A549 (cell line): ENCODE measurements around the gene MEIKIN.

Experiments
- BHLHE40 ChIP-seq: IDR thresholded peaks from 2 replicates; pipeline ENCODE4 v1.6.1; 2012; ENCODE audit warnings: low read depth, low read length, inconsistent platforms
- EP300 ChIP-seq, 2 experiments: fragments of >200 bp; sonication (Bioruptor Twin); formaldehyde crosslinking; IDR thresholded peaks; 2 replicates in 1 of 2; 3 replicates in 1 of 2; pipeline ENCODE4 v1.6.1; 2016 to 2017
- JUNB ChIP-seq: fragments of >200 bp; sonication (Bioruptor Twin); formaldehyde crosslinking; IDR thresholded peaks from 2 replicates; pipeline ENCODE4 v1.6.1; 2016
- KDM5A ChIP-seq: fragments of 200-600 bp; sonication (generic); IDR thresholded peaks from 2 replicates; pipeline ENCODE4 v1.6.1; 2016; ENCODE audit warnings: antibody characterized with exemption, mild to moderate bottlenecking
- MAFK ChIP-seq: fragments of 450-650 bp; IDR thresholded peaks from 2 replicates; pipeline ENCODE4 v1.6.1; 2014; ENCODE audit not compliant: partially characterized antibody
- POLR2A ChIP-seq: IDR thresholded peaks from 2 replicates; pipeline ENCODE4 v1.6.1; 2012; ENCODE audit warnings: mild to moderate bottlenecking, low read length
- POLR2AphosphoS2 ChIP-seq: conservative IDR thresholded peaks from 2 replicates; pipeline ENCODE4 v1.6.1; 2012; ENCODE audit warnings: low read length, improper control_type of control experiment, inconsistent platforms
- RAD21 ChIP-seq, 2 experiments: fragments of >200 bp in 1 of 2; sonication (Bioruptor Twin) in 1 of 2; formaldehyde crosslinking in 1 of 2; IDR thresholded peaks in 1 of 2; conservative IDR thresholded peaks in 1 of 2; 2 replicates in 1 of 2; 3 replicates in 1 of 2; pipeline ENCODE4 v1.6.1; 2012 to 2018; ENCODE audit warnings: inconsistent platforms in 1 of 2
- REST ChIP-seq: fragments of 200-600 bp; sonication (generic); IDR thresholded peaks from 2 replicates; pipeline ENCODE4 v1.6.1; 2016; ENCODE audit warnings: antibody characterized with exemption, mild to moderate bottlenecking, moderate library complexity
- SMC3 ChIP-seq: fragments of >200 bp; sonication (Bioruptor Twin); formaldehyde crosslinking; IDR thresholded peaks from 3 replicates; pipeline ENCODE4 v1.6.1; 2018; ENCODE audit warnings: inconsistent platforms
- TFCP2L1 ChIP-seq: fragments of 250-450 bp; sonication (Bioruptor Pico); IDR thresholded peaks from 2 replicates; pipeline ENCODE4 v1.5.0; 2021; ENCODE audit warnings: mild to moderate bottlenecking
- TF ChIP-seq, protein P1 (sequence below): fragments of >200 bp; sonication (Bioruptor Twin); formaldehyde crosslinking; IDR thresholded peaks from 3 replicates; pipeline ENCODE4 v1.5.1; 2016

DNA sequence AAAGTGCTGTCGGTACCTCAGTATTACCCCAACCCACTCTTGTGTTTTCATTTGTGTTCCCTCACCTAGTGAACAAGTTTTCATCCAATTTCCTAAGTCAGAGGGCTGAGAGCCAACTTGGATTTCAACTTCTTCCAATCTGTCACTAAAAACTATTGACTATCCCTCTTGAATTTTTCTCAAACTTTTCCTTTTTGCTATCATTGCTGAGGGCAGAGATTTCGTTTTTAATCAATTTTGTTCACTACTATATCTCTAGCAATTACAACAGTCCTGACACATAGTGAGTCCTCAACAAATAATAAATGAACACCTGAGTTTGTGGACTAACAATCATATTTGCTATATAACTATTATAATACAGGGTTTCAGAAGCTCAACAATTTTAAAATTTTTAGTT lies 29.0 kb downstream of the MEIKIN start:
- TF ChIP-seq, protein P1, sequence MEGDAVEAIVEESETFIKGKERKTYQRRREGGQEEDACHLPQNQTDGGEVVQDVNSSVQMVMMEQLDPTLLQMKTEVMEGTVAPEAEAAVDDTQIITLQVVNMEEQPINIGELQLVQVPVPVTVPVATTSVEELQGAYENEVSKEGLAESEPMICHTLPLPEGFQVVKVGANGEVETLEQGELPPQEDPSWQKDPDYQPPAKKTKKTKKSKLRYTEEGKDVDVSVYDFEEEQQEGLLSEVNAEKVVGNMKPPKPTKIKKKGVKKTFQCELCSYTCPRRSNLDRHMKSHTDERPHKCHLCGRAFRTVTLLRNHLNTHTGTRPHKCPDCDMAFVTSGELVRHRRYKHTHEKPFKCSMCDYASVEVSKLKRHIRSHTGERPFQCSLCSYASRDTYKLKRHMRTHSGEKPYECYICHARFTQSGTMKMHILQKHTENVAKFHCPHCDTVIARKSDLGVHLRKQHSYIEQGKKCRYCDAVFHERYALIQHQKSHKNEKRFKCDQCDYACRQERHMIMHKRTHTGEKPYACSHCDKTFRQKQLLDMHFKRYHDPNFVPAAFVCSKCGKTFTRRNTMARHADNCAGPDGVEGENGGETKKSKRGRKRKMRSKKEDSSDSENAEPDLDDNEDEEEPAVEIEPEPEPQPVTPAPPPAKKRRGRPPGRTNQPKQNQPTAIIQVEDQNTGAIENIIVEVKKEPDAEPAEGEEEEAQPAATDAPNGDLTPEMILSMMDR, result no peak
- TF ChIP-seq RAD21 (conservative IDR thresholded peaks at IDR 0.05 in 1 of 2, IDR thresholded peaks at IDR 0.05 in 1 of 2) (no peak), TFCP2L1 (CRISPR knock-in tag) (no peak), MAFK (no peak), SMC3 (no peak), POLR2AphosphoS2 (no peak), POLR2A (no peak), KDM5A (no peak), EP300 (IDR thresholded peaks at IDR 0.05) (no peak), REST (no peak), BHLHE40 (no peak), JUNB (no peak)
